ENCODE data around the gene RPL10.

RPL10 gene

GRCh38 chrX:154433605-154434004 lies 35.4 kb downstream of the RPL10 start:
- no peak for DNase-seq

- no peak for DNase-seq
These were observed 36.4 kb downstream of the RPL10 start for GRCh38 chrX:154434394-154435168.

- DNase-seq = no peak
These were observed 37.1 kb downstream of the RPL10 start for GRCh38 chrX:154435171-154435733.

GRCh38 chrX:154436374-154436982 lies 38.3 kb downstream of the RPL10 start:
- no peak for DNase-seq

GRCh38 chrX:154436983-154437752 lies 39.0 kb downstream of the RPL10 start, which contains the start of gene GDI1:
Gene GDI1, plus strand, starts transcription at chrX:154437154. Its CDS starts 101 bp downstream, at chrX:154437255.
- no peak for DNase-seq

GRCh38 chrX:154437971-154438893 lies 40.1 kb downstream of the RPL10 start:
- no peak for DNase-seq

GRCh38 chrX:154439841-154440240 lies 41.7 kb downstream of the RPL10 start:
- no peak for DNase-seq

- DNase-seq = no peak
These were observed 42.6 kb downstream of the RPL10 start for GRCh38 chrX:154440623-154441357.

- DNase-seq = no peak
These were observed 43.4 kb downstream of the RPL10 start for GRCh38 chrX:154441564-154441963.

- DNase-seq = no peak
These were observed 44.0 kb downstream of the RPL10 start for GRCh38 chrX:154441984-154442707.

- no peak for DNase-seq
These were observed 45.3 kb downstream of the RPL10 start for GRCh38 chrX:154443479-154443910.

GRCh38 chrX:154443992-154444754 lies 46.0 kb downstream of the RPL10 start, which contains the start of gene FAM50A:
Gene FAM50A, plus strand, starts transcription at chrX:154444141. Its CDS starts 95 bp downstream, at chrX:154444236.
- DNase-seq = no peak

GRCh38 chrX:154444755-154445246 lies 46.6 kb downstream of the RPL10 start:
- no peak for DNase-seq

- DNase-seq = no peak
These were observed 47.6 kb downstream of the RPL10 start for GRCh38 chrX:154445776-154446175.

GRCh38 chrX:154446430-154446829 lies 48.3 kb downstream of the RPL10 start:
- no peak for DNase-seq

- no peak for DNase-seq
These were observed 50.3 kb downstream of the RPL10 start for GRCh38 chrX:154448484-154448883.

- DNase-seq = no peak
These were observed 51.4 kb downstream of the RPL10 start for GRCh38 chrX:154449618-154450017.

- no peak for DNase-seq
These were observed 52.1 kb downstream of the RPL10 start for GRCh38 chrX:154450312-154450711.
